Prostate gland (tissue), 2 donors: ENCODE data around the gene HOXA11.

Experiments used
- POLR2A ChIP-seq: fragments of 450-650 bp; IDR thresholded peaks from one replicate; pipeline ENCODE4 v1.6.1; 2016; ENCODE audit warnings: antibody characterized with exemption, mild to moderate bottlenecking
- TF ChIP-seq, protein P1 (sequence below), 4 experiments: fragments of 200-600 bp in 2 of 4; fragments of 450-650 bp in 2 of 4; sonication (generic) in 2 of 4; IDR thresholded peaks; 1 replicate in 3 of 4; 2 replicates in 1 of 4; pipeline ENCODE4 v1.5.1; 2016 to 2019; ENCODE audit warnings: antibody characterized with exemption in 4 of 4, mild to moderate bottlenecking in 2 of 4, moderate library complexity in 2 of 4

DNA sequence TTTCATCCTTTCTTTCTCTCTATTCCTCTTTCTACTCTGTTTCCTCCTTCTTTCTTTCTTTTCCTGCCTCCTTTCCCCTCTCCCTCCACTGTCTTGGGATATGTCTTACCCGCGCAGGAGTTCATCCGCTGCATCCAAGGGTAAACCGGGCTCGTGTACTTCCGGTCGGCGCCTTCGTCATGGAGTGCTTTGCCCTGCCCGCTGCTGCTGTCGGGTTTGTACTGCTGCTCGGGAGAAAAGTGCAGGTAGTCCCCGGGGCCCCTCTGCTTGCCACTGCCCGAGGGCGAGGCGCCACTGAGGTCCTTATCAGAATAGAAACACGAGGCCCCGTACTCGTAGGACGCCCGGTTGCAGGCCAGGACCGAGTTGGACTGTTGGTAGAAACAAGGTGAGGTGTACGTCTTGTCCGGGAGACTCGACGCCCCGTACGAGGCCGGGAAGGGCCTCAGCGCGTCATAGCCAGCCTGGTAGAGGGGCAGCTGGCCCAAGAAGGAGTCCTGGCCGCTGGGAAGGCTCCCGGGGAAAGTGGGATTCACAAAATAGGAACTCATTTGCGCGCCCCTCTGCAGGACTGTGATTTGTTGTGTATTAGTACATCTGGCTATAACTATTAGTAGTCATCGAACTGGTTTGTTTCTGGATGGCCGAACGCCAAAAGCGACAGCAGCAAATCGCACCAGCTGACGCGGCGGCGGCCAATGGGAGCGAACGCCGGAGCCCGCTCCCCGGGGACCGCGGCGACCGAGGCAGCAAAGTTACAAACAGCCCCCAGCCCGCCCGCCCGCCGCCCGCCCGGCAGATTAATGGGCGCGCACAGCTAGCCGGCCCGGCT, 37.6 kb downstream of the HOXA11 start, which contains the start of gene HOXA6:
- no peak for TF ChIP-seq POLR2A
- TF ChIP-seq, protein P1, sequence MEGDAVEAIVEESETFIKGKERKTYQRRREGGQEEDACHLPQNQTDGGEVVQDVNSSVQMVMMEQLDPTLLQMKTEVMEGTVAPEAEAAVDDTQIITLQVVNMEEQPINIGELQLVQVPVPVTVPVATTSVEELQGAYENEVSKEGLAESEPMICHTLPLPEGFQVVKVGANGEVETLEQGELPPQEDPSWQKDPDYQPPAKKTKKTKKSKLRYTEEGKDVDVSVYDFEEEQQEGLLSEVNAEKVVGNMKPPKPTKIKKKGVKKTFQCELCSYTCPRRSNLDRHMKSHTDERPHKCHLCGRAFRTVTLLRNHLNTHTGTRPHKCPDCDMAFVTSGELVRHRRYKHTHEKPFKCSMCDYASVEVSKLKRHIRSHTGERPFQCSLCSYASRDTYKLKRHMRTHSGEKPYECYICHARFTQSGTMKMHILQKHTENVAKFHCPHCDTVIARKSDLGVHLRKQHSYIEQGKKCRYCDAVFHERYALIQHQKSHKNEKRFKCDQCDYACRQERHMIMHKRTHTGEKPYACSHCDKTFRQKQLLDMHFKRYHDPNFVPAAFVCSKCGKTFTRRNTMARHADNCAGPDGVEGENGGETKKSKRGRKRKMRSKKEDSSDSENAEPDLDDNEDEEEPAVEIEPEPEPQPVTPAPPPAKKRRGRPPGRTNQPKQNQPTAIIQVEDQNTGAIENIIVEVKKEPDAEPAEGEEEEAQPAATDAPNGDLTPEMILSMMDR (IDR thresholded peaks at IDR 0.05): no peak
